C4-2B (cell line): ENCODE measurements around the gene SFMBT2.
"Not testable (repeated sequence)": the region's sequence is repeated elsewhere in the genome, so short reads cannot be mapped to it uniquely, and the experiment has no call there.

Experiments used
- H3K27ac ChIP-seq: fragments of 450-650 bp; 2 replicates; pipeline ENCODE4 v1.5.1; 2017
- ZFX ChIP-seq: fragments of 450-650 bp; IDR thresholded peaks from 2 replicates; pipeline ENCODE4 v1.6.1; 2017
- TF ChIP-seq, protein P1 (sequence below): fragments of 450-650 bp; conservative IDR thresholded peaks from 2 replicates; pipeline ENCODE4 v1.5.1; 2017; ENCODE audit warnings: mild to moderate bottlenecking

SFMBT2 gene

DNA sequence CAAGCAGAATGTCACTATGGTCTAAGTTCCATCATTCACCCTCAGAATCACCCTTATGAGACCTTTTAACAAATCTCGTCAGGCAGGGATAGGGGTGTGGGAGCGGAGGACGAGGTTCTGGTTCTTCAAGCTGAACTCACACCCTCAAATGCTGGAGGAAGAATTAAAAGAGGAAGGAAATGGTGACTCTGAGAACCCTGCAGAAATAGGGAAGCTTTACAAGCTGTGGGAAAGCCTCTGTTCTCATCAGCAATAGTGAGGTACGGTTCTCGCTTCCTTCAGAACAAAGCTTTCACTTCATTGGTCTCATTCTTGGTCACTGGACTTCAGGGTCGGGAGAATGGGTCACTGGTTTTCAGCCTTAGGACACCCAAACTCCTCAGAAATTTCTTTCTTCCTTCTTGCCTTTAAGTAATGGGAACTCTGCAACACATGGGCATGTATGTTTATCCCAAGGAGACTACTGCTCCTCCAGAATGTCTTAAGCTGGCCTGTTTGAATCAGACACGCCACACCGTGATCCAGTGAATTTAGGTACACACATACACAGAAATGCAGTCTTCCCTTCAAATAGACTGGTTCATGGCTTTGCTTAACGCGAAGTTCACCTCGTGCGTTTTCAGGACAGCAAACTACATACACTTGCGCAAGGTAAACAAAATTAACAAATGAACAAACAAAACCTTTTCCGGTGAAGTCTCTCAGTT lies 226.0 kb downstream of the SFMBT2 start:
- no peak for TF ChIP-seq ZFX
- TF ChIP-seq, protein P1, sequence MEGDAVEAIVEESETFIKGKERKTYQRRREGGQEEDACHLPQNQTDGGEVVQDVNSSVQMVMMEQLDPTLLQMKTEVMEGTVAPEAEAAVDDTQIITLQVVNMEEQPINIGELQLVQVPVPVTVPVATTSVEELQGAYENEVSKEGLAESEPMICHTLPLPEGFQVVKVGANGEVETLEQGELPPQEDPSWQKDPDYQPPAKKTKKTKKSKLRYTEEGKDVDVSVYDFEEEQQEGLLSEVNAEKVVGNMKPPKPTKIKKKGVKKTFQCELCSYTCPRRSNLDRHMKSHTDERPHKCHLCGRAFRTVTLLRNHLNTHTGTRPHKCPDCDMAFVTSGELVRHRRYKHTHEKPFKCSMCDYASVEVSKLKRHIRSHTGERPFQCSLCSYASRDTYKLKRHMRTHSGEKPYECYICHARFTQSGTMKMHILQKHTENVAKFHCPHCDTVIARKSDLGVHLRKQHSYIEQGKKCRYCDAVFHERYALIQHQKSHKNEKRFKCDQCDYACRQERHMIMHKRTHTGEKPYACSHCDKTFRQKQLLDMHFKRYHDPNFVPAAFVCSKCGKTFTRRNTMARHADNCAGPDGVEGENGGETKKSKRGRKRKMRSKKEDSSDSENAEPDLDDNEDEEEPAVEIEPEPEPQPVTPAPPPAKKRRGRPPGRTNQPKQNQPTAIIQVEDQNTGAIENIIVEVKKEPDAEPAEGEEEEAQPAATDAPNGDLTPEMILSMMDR = no peak
- H3K27ac ChIP-seq = no peak overlapping the region

DNA sequence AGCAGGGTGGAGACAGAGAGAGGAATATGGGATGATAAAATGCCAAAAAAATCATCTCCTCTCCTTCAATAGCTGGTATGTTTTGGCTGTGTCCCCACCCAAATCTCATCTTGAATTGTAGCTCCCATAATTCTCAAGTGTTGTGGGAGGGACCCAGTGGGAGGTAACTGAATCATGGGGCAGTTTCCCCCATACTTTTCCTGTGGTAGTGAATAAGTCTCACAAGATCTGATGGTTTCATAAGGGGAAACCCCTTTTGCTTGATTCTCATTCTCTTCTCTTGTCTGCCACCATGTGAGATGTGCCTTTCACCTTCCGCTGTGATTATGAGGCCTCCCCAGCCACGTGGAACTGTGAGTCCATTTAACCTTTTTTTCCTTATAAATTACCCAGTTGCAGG lies 226.7 kb downstream of the SFMBT2 start:
- H3K27ac ChIP-seq = not testable (repeated sequence)

GRCh38 chr10:7182327-7182726 lies 228.5 kb downstream of the SFMBT2 start:
- H3K27ac ChIP-seq = not testable (repeated sequence)

- H3K27ac ChIP-seq = no peak overlapping the region
- TF ChIP-seq, protein P1 = no peak
- TF ChIP-seq ZFX = no peak
Measured at GRCh38 chr10:7181420-7181819, 229.4 kb downstream of the SFMBT2 start.

DNA sequence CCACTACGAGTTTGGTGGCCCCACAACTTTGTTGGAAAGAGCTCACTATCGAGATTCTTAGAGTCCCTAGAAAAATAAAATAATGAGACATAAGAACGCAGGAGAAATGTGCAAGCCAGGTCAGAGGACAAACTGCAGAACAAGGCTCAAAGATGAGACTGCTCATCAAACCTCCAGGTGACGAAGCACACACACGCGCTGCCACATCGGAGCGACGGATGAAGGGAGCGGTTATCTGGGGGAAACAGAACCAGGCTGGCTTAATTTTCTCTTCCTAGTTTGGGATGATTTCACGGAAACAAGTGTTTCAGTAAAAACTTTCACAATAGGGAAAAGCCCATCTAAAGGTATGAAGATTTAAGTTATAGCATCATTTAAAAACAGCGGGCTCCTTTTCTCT lies 231.3 kb downstream of the SFMBT2 start:
- TF ChIP-seq ZFX = no peak
- TF ChIP-seq, protein P1 = no peak
- no peak overlapping the region for H3K27ac ChIP-seq

- TF ChIP-seq ZFX = no peak
- TF ChIP-seq, protein P1 = no peak
- H3K27ac ChIP-seq = no peak overlapping the region
Measured at GRCh38 chr10:7173948-7174347, 236.9 kb downstream of the SFMBT2 start.

GRCh38 chr10:7171825-7172224 lies 239.0 kb downstream of the SFMBT2 start:
- TF ChIP-seq, protein P1 = no peak
- TF ChIP-seq ZFX = no peak
- no peak overlapping the region for H3K27ac ChIP-seq

DNA sequence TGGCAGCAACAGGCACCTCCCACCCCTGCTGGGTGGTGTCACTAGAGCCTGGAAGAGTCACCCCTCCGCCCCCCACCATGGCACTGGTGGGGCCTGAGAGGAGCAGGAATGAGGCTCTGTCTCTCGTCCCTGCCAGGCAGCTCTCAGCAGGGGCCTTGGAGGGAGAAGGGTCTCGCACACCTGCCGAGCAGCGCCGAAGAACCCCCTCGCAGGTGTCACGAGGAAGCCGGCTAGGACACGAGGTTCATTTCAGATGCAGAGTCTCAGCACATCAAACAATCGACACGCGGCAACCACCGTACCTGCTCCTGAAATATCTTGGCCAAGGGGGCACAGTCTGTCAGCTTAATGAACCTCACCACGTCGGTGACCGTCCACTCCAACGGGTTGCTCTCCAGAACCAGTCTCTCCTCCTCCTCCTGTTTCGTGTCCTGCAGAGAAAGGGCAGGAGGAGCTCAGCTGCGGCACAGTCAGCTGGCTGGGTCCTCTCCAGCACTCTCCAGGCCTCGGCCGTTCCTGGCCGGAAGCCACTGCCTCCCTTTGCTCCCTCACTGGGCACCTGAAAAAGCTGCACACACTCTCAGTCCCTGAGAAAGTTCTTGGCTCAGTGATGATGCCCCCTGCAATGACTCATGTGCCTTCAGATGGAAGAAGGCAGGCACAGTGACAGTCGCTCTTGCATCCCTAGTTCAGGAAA lies 240.1 kb downstream of the SFMBT2 start:
- TF ChIP-seq ZFX = no peak
- TF ChIP-seq, protein P1 = no peak
- H3K27ac ChIP-seq = no peak overlapping the region
